PFSK-1 (cell line): Measurements from ENCODE around the gene SUCO.

Experiments used
- POLR2AphosphoS5 ChIP-seq: IDR thresholded peaks from 2 replicates; pipeline ENCODE4 v1.6.1; 2012; ENCODE audit warnings: low read depth, mild to moderate bottlenecking, control low read depth, low read length, moderate library complexity
- TAF1 ChIP-seq: IDR thresholded peaks from 2 replicates; pipeline ENCODE4 v1.6.1; 2012; ENCODE audit warnings: low read length, control low read depth, borderline replicate concordance; ENCODE audit not compliant: insufficient read depth

DNA sequence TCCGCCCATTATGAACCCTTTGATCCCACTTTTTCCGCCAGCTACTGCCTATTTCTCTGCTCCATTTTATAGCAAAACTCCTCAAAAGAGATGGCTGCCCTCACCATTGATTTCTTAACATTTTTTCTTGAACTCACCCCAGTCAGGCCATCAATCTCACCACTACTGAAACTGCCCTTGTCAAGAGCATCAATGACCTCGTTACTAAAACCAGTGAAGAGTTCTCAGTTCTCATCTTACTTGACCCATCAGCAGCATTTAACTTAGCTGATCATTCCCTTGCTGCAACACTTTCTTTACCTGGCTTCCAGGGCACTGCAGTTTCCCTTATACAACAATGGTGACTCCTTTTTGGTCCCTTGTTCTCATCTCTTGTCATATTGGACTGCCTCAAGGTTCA lies 90.8 kb downstream of the SUCO start:
- no peak for TF ChIP-seq TAF1
- TF ChIP-seq POLR2AphosphoS5, result no peak
